ENCODE data around the gene ZNF107.

ZNF107 gene

GRCh38 chr7:64755865-64756264 is 89.9 kb downstream of the ZNF107 start:
- TF ChIP-seq CTCF (IDR thresholded peaks at IDR 0.05; ENCODE audit: low read length, missing control alignments): no peak
- no peak for DNase-seq (ENCODE audit: low read depth)

GRCh38 chr7:64758151-64758550 is 92.2 kb downstream of the ZNF107 start:
- H3K4me3 ChIP-seq (replicated peaks; ENCODE audit: low read depth, low read length): no peak overlapping the region
- TF ChIP-seq CTCF (IDR thresholded peaks at IDR 0.05; ENCODE audit: low read length, missing control alignments): no peak
- DNase-seq (ENCODE audit: low read depth): no peak

More at GRCh38 chr7:64755865-64756264, 89.9 kb downstream of the ZNF107 start:
- H3K4me3 ChIP-seq (replicated peaks; ENCODE audit: low read depth, low read length): no peak overlapping the region
